ENCODE results near the gene GULP1. TPM values are rescaled to one million over a fixed set of nuclear protein-coding genes. Genes with fewer than 3 reads are reported as not detected.

GULP1 gene
- total RNA-seq, 1 experiment from 2014 or later, result 76.0 TPM

- no peaks in the 10 kb centered on the region for H3K79me2 ChIP-seq (ENCODE audit: insufficient read depth, low read length)
- ChIA-PET POLR2A (no interaction called here), CTCF (no interaction called here), RAD21 (ENCODE audit: low non-redundant PET in 1 of 2, low total read pairs in 2 of 2, uncharacterized antibody in 2 of 2, unreplicated experiment in 2 of 2) (no interaction called here)
- H2AFZ ChIP-seq (ENCODE audit: low read depth, low read length, poor library complexity, severe bottlenecking), result no peak overlapping the region
- no peak overlapping the region for H3K27ac ChIP-seq (ENCODE audit: low read depth, low read length)
- no peak overlapping the region for H3K4me3 ChIP-seq (replicated peaks in 1 of 2; ENCODE audit: low read depth in 1 of 2, low read length in 2 of 2)
- H3K9ac ChIP-seq (ENCODE audit: low read length), result no peak overlapping the region
- no peak overlapping the region for H3K4me2 ChIP-seq (ENCODE audit: low read length)
- ATAC-seq, result no peak
- DNase-seq (ENCODE audit: low read depth, low spot score), result no peak
- no peaks in the 10 kb centered on the region for H3K27me3 ChIP-seq (ENCODE audit: insufficient read depth, low read length)
- H3K9me3 ChIP-seq (ENCODE audit: control insufficient read depth in 1 of 2, insufficient read depth in 1 of 2, low read depth in 1 of 2, low read length in 2 of 2), result no peaks in the 10 kb centered on the region
- BruUV-seq (replicated peaks), result no TSS peak
- no peaks in the 10 kb centered on the region for H3K4me1 ChIP-seq (ENCODE audit: control insufficient read depth in 1 of 2, insufficient read depth in 2 of 2, low read length in 2 of 2)
- intact Hi-C loops (cut with micrococcal nuclease), result no loop called here
- H3K36me3 ChIP-seq (ENCODE audit: control insufficient read depth in 1 of 2, insufficient read depth in 2 of 2, low read length in 2 of 2), result no peaks in the 10 kb centered on the region
- no peaks in the 10 kb centered on the region for H3K9me2 ChIP-seq (ENCODE audit: insufficient read depth)
- no peak for TF ChIP-seq CEBPB (IDR thresholded peaks at IDR 0.05; ENCODE audit: low read depth)
- TF ChIP-seq EZH2 (IDR thresholded peaks at IDR 0.05), result no peak
- TF ChIP-seq SP1 (IDR thresholded peaks at IDR 0.05; ENCODE audit: low read depth), result no peak
- TF ChIP-seq MAX (IDR thresholded peaks at IDR 0.05), result no peak
- TF ChIP-seq SIN3A (IDR thresholded peaks at IDR 0.05; ENCODE audit: low read depth), result no peak
- TF ChIP-seq EGR1 (IDR thresholded peaks at IDR 0.05; ENCODE audit: low read depth), result no peak
- TF ChIP-seq RAD21 (IDR thresholded peaks at IDR 0.05; ENCODE audit: low read depth), result no peak
- no peak for TF ChIP-seq POLR2A (IDR thresholded peaks at IDR 0.05; ENCODE audit: borderline replicate concordance, extremely low read depth, insufficient read depth, insufficient read length)
- TF ChIP-seq POLR2AphosphoS5 (IDR thresholded peaks at IDR 0.05; ENCODE audit: low read depth, low read length), result no peak
- TF ChIP-seq FOSL1 (IDR thresholded peaks at IDR 0.05; ENCODE audit: low read depth), result no peak
- no peak for TF ChIP-seq CBX3 (IDR thresholded peaks at IDR 0.05; ENCODE audit: low read depth)
- no peak for TF ChIP-seq ZNF274 (IDR thresholded peaks at IDR 0.05; ENCODE audit: low read depth, low read length)
- TF ChIP-seq SRF (IDR thresholded peaks at IDR 0.05; ENCODE audit: low read depth), result no peak
- no peaks in the 10 kb centered on the region for H4K20me1 ChIP-seq (ENCODE audit: insufficient read depth)
Observed at GRCh38 chr2:188577231-188577630, 285.6 kb downstream of the GULP1 start.

GRCh38 chr2:188580738-188581137, 289.1 kb downstream of the GULP1 start:
- H3K4me1 ChIP-seq (ENCODE audit: control insufficient read depth in 1 of 2, insufficient read depth in 2 of 2, low read length in 2 of 2), result no peaks in the 10 kb centered on the region
- no TSS peak for BruUV-seq (replicated peaks)
- H3K9me2 ChIP-seq (ENCODE audit: insufficient read depth), result no peaks in the 10 kb centered on the region
- no peak for ATAC-seq
- no peak for TF ChIP-seq YY1 (IDR thresholded peaks at IDR 0.05; ENCODE audit: extremely low read depth, insufficient replicate concordance, low read depth, low read length)
- no peak for TF ChIP-seq EZH2phosphoT487 (IDR thresholded peaks at IDR 0.05; ENCODE audit: borderline replicate concordance)
- no peak for TF ChIP-seq ZFX (IDR thresholded peaks at IDR 0.05)
- no peak for TF ChIP-seq POLR2AphosphoS5 (IDR thresholded peaks at IDR 0.05; ENCODE audit: low read depth, low read length)
- TF ChIP-seq CBX3 (IDR thresholded peaks at IDR 0.05; ENCODE audit: low read depth), result no peak
- TF ChIP-seq JUND (IDR thresholded peaks at IDR 0.05), result no peak
- no peak for TF ChIP-seq SRF (IDR thresholded peaks at IDR 0.05; ENCODE audit: low read depth)
- no peak for TF ChIP-seq CEBPB (IDR thresholded peaks at IDR 0.05; ENCODE audit: low read depth)
- TF ChIP-seq FOSL1 (IDR thresholded peaks at IDR 0.05; ENCODE audit: low read depth), result no peak
- TF ChIP-seq TCF7L2 (IDR thresholded peaks at IDR 0.05; ENCODE audit: borderline replicate concordance, extremely low read depth, insufficient read depth, insufficient read length), result no peak
- no peak for TF ChIP-seq SIN3A (IDR thresholded peaks at IDR 0.05; ENCODE audit: low read depth)
- no peak overlapping the region for H3K9ac ChIP-seq (ENCODE audit: low read length)
- H3K27ac ChIP-seq (ENCODE audit: low read depth, low read length), result no peak overlapping the region
- no peaks in the 10 kb centered on the region for H3K36me3 ChIP-seq (ENCODE audit: control insufficient read depth in 1 of 2, insufficient read depth in 2 of 2, low read length in 2 of 2)
- H3K79me2 ChIP-seq (ENCODE audit: insufficient read depth, low read length), result no peaks in the 10 kb centered on the region
- no peak overlapping the region for H3K4me3 ChIP-seq (replicated peaks in 1 of 2; ENCODE audit: low read depth in 1 of 2, low read length in 2 of 2)
- no peak for DNase-seq (ENCODE audit: low read depth, low spot score)
- POLR2A ChIA-PET, result no interaction called here
- no peaks in the 10 kb centered on the region for H3K27me3 ChIP-seq (ENCODE audit: insufficient read depth, low read length)
- H3K9me3 ChIP-seq (ENCODE audit: control insufficient read depth in 1 of 2, insufficient read depth in 1 of 2, low read depth in 1 of 2, low read length in 2 of 2), result no peaks in the 10 kb centered on the region
- RAD21 ChIA-PET (ENCODE audit: low non-redundant PET in 1 of 2, low total read pairs in 2 of 2, uncharacterized antibody in 2 of 2, unreplicated experiment in 2 of 2), result no interaction called here
- H4K20me1 ChIP-seq (ENCODE audit: insufficient read depth), result no peaks in the 10 kb centered on the region
- CTCF ChIA-PET, result no interaction called here
- H3K4me2 ChIP-seq (ENCODE audit: low read length), result no peak overlapping the region
- intact Hi-C loops (cut with micrococcal nuclease), result no loop called here
- no peak overlapping the region for H2AFZ ChIP-seq (ENCODE audit: low read depth, low read length, poor library complexity, severe bottlenecking)
